Activated T-cell treated with anti-CD3 and anti-CD28 coated beads, Interleukin-2, amount 50 U/mL, for 4 hours (primary cell): ENCODE results near the gene SENP5. TPM values are rescaled to one million over a fixed set of nuclear protein-coding genes. Genes with fewer than 3 reads are reported as not detected.
A peak's percentile ranks its signal among the peaks of the same experiment; 100 is the strongest.
"Not testable (repeated sequence)": the region's sequence is repeated elsewhere in the genome, so short reads cannot be mapped to it uniquely, and the experiment has no call there.

ENCODE experiments used
- ATAC-seq, 2 donors: fragments of 200-7000 bp; cut with Tn5 transposase; one replicate each; pipeline ENCODE4 v1.10.0; 2021
- DNase-seq: peaks from one replicate; pipeline ENCODE4 v3.0.0-alpha.2; 2020
- H3K27me3 Mint-ChIP-seq: one replicate; pipeline ENCODE4 v1.8.0; 2021; ENCODE audit warnings: low read depth, mixed read lengths
- H3K36me3 Mint-ChIP-seq: one replicate; pipeline ENCODE4 v1.8.0; 2022; ENCODE audit warnings: mixed read lengths; ENCODE audit not compliant: insufficient read depth
- H3K4me1 Mint-ChIP-seq: one replicate; pipeline ENCODE4 v1.8.0; 2021; ENCODE audit warnings: low read depth, mixed read lengths
- H3K4me3 Mint-ChIP-seq: one replicate; pipeline ENCODE4 v1.8.0; 2021; ENCODE audit warnings: mild to moderate bottlenecking, moderate library complexity, mixed read lengths
- H3K9me3 Mint-ChIP-seq: one replicate; pipeline ENCODE4 v1.8.0; 2021; ENCODE audit warnings: mixed read lengths
- total RNA-seq, 3 donors: library from RNA; stranded (reverse); gene quantifications; one replicate each; pipeline ENCODE4 v1.2.1, GENCODE V29; 2021

The SENP5 gene
- total RNA-seq, 3 donors from 2014 or later: 34.5 to 37.1 (median 34.7) TPM

DNA sequence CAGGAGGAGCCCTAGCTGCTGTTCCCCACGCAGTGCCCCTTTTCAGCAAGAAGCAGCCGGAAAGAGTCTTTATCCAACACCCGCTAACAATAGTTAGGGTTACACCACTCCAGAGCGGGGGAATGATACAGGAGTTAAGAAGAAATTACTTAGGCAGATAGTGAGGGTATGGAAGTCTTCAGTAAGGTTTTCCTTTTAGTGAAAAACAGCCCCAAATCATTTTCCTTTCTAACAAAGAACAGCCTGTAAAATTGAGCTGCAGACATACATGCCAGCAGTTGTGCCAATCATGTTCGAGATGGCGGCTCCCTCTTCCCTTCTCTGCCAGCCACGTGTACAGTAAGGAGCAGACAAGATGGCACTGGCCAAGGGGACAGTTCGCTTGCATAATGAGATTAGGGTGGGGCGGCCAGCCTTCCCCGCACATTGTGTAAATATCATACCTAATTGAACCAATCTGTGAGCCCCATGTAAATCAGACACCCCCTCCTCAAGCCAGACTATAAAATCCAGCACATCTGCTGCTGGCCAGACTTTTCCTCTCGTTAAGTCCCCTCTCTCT, 18.5 kb upstream of the SENP5 start:
- Mint-ChIP-seq H3K9me3 (no peaks in the 10 kb centered on the region), H3K4me3 (no peak overlapping the region), H3K27me3 (peaks cover 3% of the 10 kb centered on the region), H3K4me1 (no peaks in the 10 kb centered on the region), H3K36me3 (no peaks in the 10 kb centered on the region)
- DNase-seq (no peak), ATAC-seq (no peak)

DNA sequence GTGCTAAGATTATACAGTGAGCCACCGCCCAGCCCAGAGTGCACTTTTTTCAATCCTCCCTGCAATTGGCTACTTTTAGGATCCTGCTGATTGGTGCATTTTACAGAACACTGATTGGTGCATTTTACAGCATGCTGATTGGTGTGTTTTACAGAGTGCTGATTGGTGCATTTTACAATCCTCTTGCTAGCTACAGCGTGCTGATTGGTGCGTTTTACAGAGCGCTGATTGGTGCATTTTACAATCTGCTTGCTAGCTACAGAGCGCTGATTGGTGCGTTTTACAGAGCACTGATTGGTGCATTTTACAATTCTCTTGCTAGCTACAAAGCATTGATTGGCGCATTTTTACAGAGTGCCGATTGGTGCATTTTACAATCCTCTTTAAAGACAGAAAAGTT, 4.7 kb upstream of the SENP5 start:
- not testable (repeated sequence) for H3K9me3 Mint-ChIP-seq, H3K27me3 Mint-ChIP-seq, H3K36me3 Mint-ChIP-seq, H3K4me3 Mint-ChIP-seq, H3K4me1 Mint-ChIP-seq, DNase-seq, ATAC-seq

GRCh38 chr3:196867155-196867506, 589 bp upstream of the SENP5 start:
- no peaks in the 10 kb centered on the region for H3K27me3 Mint-ChIP-seq
- no peak for DNase-seq
- ATAC-seq: no peak
- H3K9me3 Mint-ChIP-seq: no peaks in the 10 kb centered on the region
- H3K36me3 Mint-ChIP-seq: peaks cover 1% of the 10 kb centered on the region
- H3K4me3 Mint-ChIP-seq: peak overlapping the region; percentile 84
- peaks cover 22% of the 10 kb centered on the region for H3K4me1 Mint-ChIP-seq

DNA sequence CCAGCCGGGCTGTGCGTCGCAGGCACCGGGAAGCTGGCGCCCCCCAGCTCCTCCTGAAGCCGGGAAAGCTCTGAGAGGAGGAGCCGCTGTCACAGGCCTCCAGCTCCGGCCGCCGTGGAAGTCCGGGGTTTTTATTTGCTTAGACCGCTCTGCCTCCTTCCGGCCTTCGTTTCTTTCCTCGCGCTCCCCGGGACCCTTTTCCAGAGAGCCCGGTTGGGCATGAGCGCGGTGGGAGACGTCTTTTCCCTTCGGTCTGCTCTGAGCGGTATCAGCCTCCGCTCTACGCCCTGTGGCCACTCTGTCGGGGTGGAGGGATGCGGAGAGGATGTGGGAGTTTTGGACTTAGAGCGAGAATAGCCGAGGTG, 559 bp downstream of the SENP5 start:
- no peaks in the 10 kb centered on the region for H3K9me3 Mint-ChIP-seq

DNA sequence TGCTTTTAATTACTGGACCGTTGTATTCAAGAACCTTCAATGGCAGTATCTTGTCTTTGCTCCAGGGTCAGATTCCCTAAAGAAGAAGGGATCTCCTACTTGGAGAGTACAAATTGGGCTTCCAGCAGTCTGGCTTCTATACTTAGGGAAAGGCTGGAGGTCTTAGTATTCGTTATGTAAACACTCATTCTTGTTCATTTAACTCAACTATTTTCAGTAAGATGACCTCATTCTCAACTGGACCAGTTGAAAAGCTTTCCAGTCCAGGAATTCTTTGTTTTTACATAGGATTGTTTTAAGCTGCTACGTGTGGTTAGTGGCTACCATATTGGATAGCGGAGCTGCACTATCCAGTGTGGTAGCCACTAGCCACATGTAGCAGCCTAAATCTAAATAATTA, 4.6 kb downstream of the SENP5 start:
- Mint-ChIP-seq H3K36me3 (peaks cover 4% of the 10 kb centered on the region), H3K27me3 (no peaks in the 10 kb centered on the region), H3K4me3 (no peak overlapping the region), H3K4me1 (peaks cover 37% of the 10 kb centered on the region), H3K9me3 (no peaks in the 10 kb centered on the region)
- ATAC-seq (no peak), DNase-seq (no peak)

More for the DNA sequence above, 559 bp downstream of the SENP5 start:
- peak; percentile 7 to 23 for ATAC-seq
- no peak for DNase-seq
- Mint-ChIP-seq H3K27me3 (no peaks in the 10 kb centered on the region), H3K4me1 (peaks cover 23% of the 10 kb centered on the region), H3K4me3 (peak overlapping the region; percentile 96), H3K36me3 (peaks cover 4% of the 10 kb centered on the region)

- DNase-seq, H3K9me3 Mint-ChIP-seq, H3K36me3 Mint-ChIP-seq, H3K27me3 Mint-ChIP-seq, H3K4me3 Mint-ChIP-seq, ATAC-seq: not testable (repeated sequence)
- H3K4me1 Mint-ChIP-seq: peaks cover 51% of the 10 kb centered on the region
Measured at GRCh38 chr3:196874511-196875094, 6.9 kb downstream of the SENP5 start.

- H3K4me3 Mint-ChIP-seq: no peak overlapping the region
- DNase-seq (no peak), ATAC-seq (no peak)
- H3K27me3 Mint-ChIP-seq: no peaks in the 10 kb centered on the region
- H3K36me3 Mint-ChIP-seq: peaks cover 4% of the 10 kb centered on the region
- no peaks in the 10 kb centered on the region for H3K9me3 Mint-ChIP-seq
- peaks cover 47% of the 10 kb centered on the region for H3K4me1 Mint-ChIP-seq
Measured at GRCh38 chr3:196875258-196875657, 7.5 kb downstream of the SENP5 start.

GRCh38 chr3:196883361-196883760, 15.6 kb downstream of the SENP5 start:
- H3K9me3 Mint-ChIP-seq: no peaks in the 10 kb centered on the region
- peaks cover 7% of the 10 kb centered on the region for H3K36me3 Mint-ChIP-seq
- no peak overlapping the region for H3K4me3 Mint-ChIP-seq
- ATAC-seq (peak; percentile 54 to 76), DNase-seq (no peak)
- no peaks in the 10 kb centered on the region for H3K27me3 Mint-ChIP-seq
- H3K4me1 Mint-ChIP-seq: peaks cover 41% of the 10 kb centered on the region

DNA sequence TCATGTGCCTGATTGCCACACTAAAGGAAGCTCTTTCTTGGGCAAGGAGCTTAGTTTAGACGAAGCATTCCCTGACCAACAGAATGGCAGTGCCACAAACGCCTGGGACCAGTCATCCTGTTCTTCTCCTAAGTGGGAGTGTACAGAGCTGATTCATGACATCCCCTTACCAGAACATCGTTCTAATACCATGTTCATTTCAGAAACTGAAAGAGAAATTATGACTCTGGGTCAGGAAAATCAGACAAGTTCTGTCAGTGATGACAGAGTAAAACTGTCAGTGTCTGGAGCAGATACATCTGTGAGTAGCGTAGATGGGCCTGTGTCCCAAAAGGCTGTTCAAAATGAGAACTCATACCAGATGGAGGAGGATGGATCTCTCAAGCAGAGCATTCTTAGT, 18.4 kb downstream of the SENP5 start:
- Mint-ChIP-seq H3K36me3 (peaks cover 13% of the 10 kb centered on the region), H3K9me3 (no peaks in the 10 kb centered on the region), H3K27me3 (no peaks in the 10 kb centered on the region), H3K4me1 (peaks cover 41% of the 10 kb centered on the region), H3K4me3 (no peak overlapping the region)
- ATAC-seq (peak; percentile 74 to 84), DNase-seq (no peak)

- Mint-ChIP-seq H3K36me3 (peaks cover 8% of the 10 kb centered on the region), H3K27me3 (no peaks in the 10 kb centered on the region), H3K4me3 (no peak overlapping the region), H3K9me3 (no peaks in the 10 kb centered on the region), H3K4me1 (peaks cover 24% of the 10 kb centered on the region)
- ATAC-seq: no peak
- no peak for DNase-seq
Measured at GRCh38 chr3:196889844-196890708, 22.4 kb downstream of the SENP5 start.

DNA sequence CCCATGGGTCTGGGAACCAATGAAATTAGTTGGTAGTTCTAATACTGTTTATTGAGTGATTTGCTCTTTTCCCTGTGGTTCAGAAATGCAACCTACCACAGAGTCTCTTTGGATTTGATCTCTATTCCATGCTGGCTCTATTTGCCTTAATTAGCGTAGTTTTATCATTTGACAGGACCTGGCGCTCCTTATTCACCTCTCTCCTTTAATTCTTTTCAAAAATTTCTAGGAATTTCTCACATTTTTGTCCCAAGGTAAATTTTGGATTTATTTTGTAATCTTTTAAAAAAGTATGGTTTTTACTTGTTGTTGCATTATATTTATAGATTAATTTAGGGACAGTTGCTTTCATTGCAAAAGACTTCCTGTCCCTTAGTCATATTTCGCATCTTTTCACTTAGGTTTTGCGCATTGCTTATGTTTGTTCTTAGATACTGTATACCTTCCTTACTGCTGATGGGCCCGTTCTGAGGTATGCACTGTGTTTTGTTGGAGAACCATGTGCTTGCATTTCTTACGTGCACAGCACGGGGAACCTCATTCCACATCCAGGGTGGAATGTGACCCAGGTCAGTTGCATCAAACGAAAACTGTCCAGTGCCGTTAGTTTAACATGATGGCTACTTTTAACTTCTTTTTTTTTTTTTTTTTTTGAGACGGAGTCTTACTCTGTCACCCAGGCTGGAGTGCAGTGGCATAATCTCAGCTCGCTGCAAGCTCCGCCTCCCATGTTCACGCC, 27.0 kb downstream of the SENP5 start:
- no peaks in the 10 kb centered on the region for H3K27me3 Mint-ChIP-seq
- ATAC-seq (no peak), DNase-seq (no peak)
- no peaks in the 10 kb centered on the region for H3K9me3 Mint-ChIP-seq
- H3K4me3 Mint-ChIP-seq: no peak overlapping the region
- H3K36me3 Mint-ChIP-seq: peaks cover 13% of the 10 kb centered on the region
- peaks cover 10% of the 10 kb centered on the region for H3K4me1 Mint-ChIP-seq

DNA sequence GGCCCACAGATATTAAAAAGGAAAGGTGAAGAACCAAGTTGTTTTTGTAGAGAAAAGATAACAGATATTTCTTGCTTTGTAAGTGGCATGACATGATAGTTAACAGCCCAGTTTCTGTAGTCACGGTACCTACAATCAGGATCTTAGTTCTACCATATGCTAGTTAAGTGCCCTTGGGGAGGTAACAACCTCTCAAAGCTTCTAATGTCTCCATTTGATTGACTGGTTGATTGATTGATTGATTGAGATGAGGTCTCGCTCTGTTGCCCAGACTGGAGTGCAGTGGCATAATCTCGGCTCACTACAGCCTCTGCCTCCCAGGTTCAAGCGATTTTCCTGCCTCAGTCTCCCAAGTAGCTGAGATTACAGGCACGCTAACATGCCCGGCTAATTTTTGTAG, 28.5 kb downstream of the SENP5 start:
- ATAC-seq: no peak
- Mint-ChIP-seq H3K9me3 (no peaks in the 10 kb centered on the region), H3K36me3 (peaks cover 15% of the 10 kb centered on the region), H3K4me1 (peaks cover under 1% of the 10 kb centered on the region), H3K27me3 (no peaks in the 10 kb centered on the region), H3K4me3 (no peak overlapping the region)
- DNase-seq: no peak

- ATAC-seq (no peak), DNase-seq (no peak)
- Mint-ChIP-seq H3K27me3 (no peaks in the 10 kb centered on the region), H3K4me3 (no peak overlapping the region), H3K36me3 (peaks cover 42% of the 10 kb centered on the region), H3K4me1 (no peaks in the 10 kb centered on the region), H3K9me3 (no peaks in the 10 kb centered on the region)
Measured at GRCh38 chr3:196901768-196902167, 34.0 kb downstream of the SENP5 start.

GRCh38 chr3:196902296-196902695, 34.6 kb downstream of the SENP5 start:
- no peak for ATAC-seq
- Mint-ChIP-seq H3K4me3 (no peak overlapping the region), H3K27me3 (no peaks in the 10 kb centered on the region), H3K9me3 (no peaks in the 10 kb centered on the region), H3K4me1 (no peaks in the 10 kb centered on the region), H3K36me3 (peaks cover 44% of the 10 kb centered on the region)
- DNase-seq: no peak
